GM19467 (cell line): ENCODE results near the gene GFRA4.

Experiments
- ATAC-seq: cut with Tn5 transposase; IDR thresholded peaks from one replicate; pipeline ENCODE4 v1.9.1; 2021; ENCODE audit warnings: mild to moderate bottlenecking, moderate library complexity; ENCODE audit not compliant: unreplicated experiment

GFRA4 gene

GRCh38 chr20:3663031-3663701, at the start of gene GFRA4:
Gene GFRA4 (minus strand): TSS chr20:3663399. CDS start chr20:3663399, 0 bp downstream.
- no peak for ATAC-seq

GRCh38 chr20:3712279-3712873, 49.2 kb upstream of the GFRA4 start, which contains the start of gene SIGLEC1:
Gene SIGLEC1 (minus strand): TSS chr20:3712600. CDS start chr20:3707128, 5,472 bp downstream.
- ATAC-seq = no peak

- ATAC-seq = no peak
Observed at GRCh38 chr20:3711484-3711941, 48.3 kb upstream of the GFRA4 start.

GRCh38 chr20:3710703-3711483, 47.7 kb upstream of the GFRA4 start:
- ATAC-seq = no peak

- no peak for ATAC-seq
Observed at GRCh38 chr20:3710011-3710466, 46.8 kb upstream of the GFRA4 start.

GRCh38 chr20:3707508-3707899, 44.3 kb upstream of the GFRA4 start:
- no peak for ATAC-seq

- ATAC-seq = no peak
Observed at GRCh38 chr20:3706774-3707507, 43.7 kb upstream of the GFRA4 start.

- no peak for ATAC-seq
Observed at GRCh38 chr20:3705970-3706739, 43.0 kb upstream of the GFRA4 start.

- no peak for ATAC-seq
Observed at GRCh38 chr20:3705491-3705969, 42.3 kb upstream of the GFRA4 start.

- no peak for ATAC-seq
Observed at GRCh38 chr20:3704087-3704486, 40.9 kb upstream of the GFRA4 start.

GRCh38 chr20:3702611-3703391, 39.6 kb upstream of the GFRA4 start:
- no peak for ATAC-seq

- ATAC-seq = no peak
Observed at GRCh38 chr20:3701061-3701998, 38.1 kb upstream of the GFRA4 start.

GRCh38 chr20:3699037-3699436, 35.8 kb upstream of the GFRA4 start:
- ATAC-seq = no peak

GRCh38 chr20:3698591-3699001, 35.4 kb upstream of the GFRA4 start:
- no peak for ATAC-seq

GRCh38 chr20:3697588-3698305, 34.5 kb upstream of the GFRA4 start:
- ATAC-seq = no peak

GRCh38 chr20:3696745-3697587, 33.8 kb upstream of the GFRA4 start:
- no peak for ATAC-seq

GRCh38 chr20:3696200-3696599, 33.0 kb upstream of the GFRA4 start:
- ATAC-seq = no peak
